HEK293 (cell line): ENCODE data around the gene METTL1.

ENCODE experiments used
- CTCF ChIP-seq: fragments of 450-650 bp; formaldehyde crosslinking; IDR thresholded peaks from 2 replicates; pipeline ENCODE4 v1.5.1; 2016; ENCODE audit warnings: missing biosample characterization, missing genetic modification characterization
- RBAK ChIP-seq: fragments of 450-650 bp; formaldehyde crosslinking; IDR thresholded peaks from 2 replicates; pipeline ENCODE4 v1.5.1; 2016; ENCODE audit warnings: missing biosample characterization, missing genetic modification characterization
- TRIM28 ChIP-seq: IDR thresholded peaks from 2 replicates; pipeline ENCODE4 v1.6.1; 2011; ENCODE audit warnings: low read length, control low read depth, borderline replicate concordance
- YY1 ChIP-seq: fragments of 450-650 bp; formaldehyde crosslinking; IDR thresholded peaks from 2 replicates; pipeline ENCODE4 v1.5.1; 2018; ENCODE audit warnings: missing biosample characterization, missing genetic modification characterization
- ZBTB6 ChIP-seq: fragments of 450-650 bp; formaldehyde crosslinking; IDR thresholded peaks from 2 replicates; pipeline ENCODE4 v1.5.1; 2017; ENCODE audit warnings: missing biosample characterization, missing genetic modification characterization
- ZNF10 ChIP-seq: fragments of 450-650 bp; formaldehyde crosslinking; IDR thresholded peaks from 2 replicates; pipeline ENCODE4 v1.5.1; 2017; ENCODE audit warnings: missing biosample characterization, missing genetic modification characterization
- ZNF274 ChIP-seq, 2 experiments: fragments of 200-500 bp in 1 of 2; fragments of 450-650 bp in 1 of 2; sonication (Bioruptor generic) in 1 of 2; formaldehyde crosslinking in 1 of 2; IDR thresholded peaks; 2 replicates each; pipeline versions ENCODE4 v1.5.1 to v1.6.1; 2014 to 2016; ENCODE audit warnings: borderline replicate concordance in 1 of 2, inconsistent platforms in 1 of 2, low read length in 1 of 2, missing biosample characterization in 1 of 2, missing genetic modification characterization in 1 of 2
- ZNF488 ChIP-seq: fragments of 450-650 bp; formaldehyde crosslinking; IDR thresholded peaks from 2 replicates; pipeline ENCODE4 v1.5.1; 2016; ENCODE audit warnings: missing biosample characterization, missing genetic modification characterization
- ZNF580 ChIP-seq: fragments of 450-650 bp; formaldehyde crosslinking; IDR thresholded peaks from 2 replicates; pipeline ENCODE4 v1.5.1; 2016; ENCODE audit warnings: missing biosample characterization, missing genetic modification characterization
- ZNF596 ChIP-seq: fragments of 450-650 bp; IDR thresholded peaks from 2 replicates; pipeline ENCODE4 v1.5.0; 2018; ENCODE audit warnings: missing biosample characterization, mild to moderate bottlenecking, missing genetic modification characterization, moderate library complexity
- ZNF792 ChIP-seq: fragments of 450-650 bp; formaldehyde crosslinking; IDR thresholded peaks from 2 replicates; pipeline ENCODE4 v1.5.1; 2016; ENCODE audit warnings: missing biosample characterization, missing genetic modification characterization
- ZNF830 ChIP-seq: fragments of 450-650 bp; IDR thresholded peaks from 2 replicates; pipeline ENCODE4 v1.5.0; 2018; ENCODE audit warnings: missing biosample characterization, missing genetic modification characterization, low read depth, mild to moderate bottlenecking, moderate library complexity
- ZSCAN4 ChIP-seq: fragments of 450-650 bp; formaldehyde crosslinking; IDR thresholded peaks from 2 replicates; pipeline ENCODE4 v1.5.1; 2017; ENCODE audit warnings: missing biosample characterization, missing genetic modification characterization
- TF ChIP-seq, protein P1 (sequence below): fragments of 450-650 bp; formaldehyde crosslinking; IDR thresholded peaks from 2 replicates; pipeline ENCODE4 v1.5.1; 2016; ENCODE audit warnings: missing biosample characterization, missing genetic modification characterization, borderline replicate concordance

GRCh38 chr12:57808351-57808750 is 36.4 kb upstream of the METTL1 start:
- TF ChIP-seq ZNF596 (tag by site-specific recombination) (no peak), CTCF (tag by site-specific recombination) (no peak), ZNF488 (no peak), ZBTB6 (tag by site-specific recombination) (no peak), ZNF830 (no peak), ZNF580 (tag by site-specific recombination) (no peak), ZNF10 (tag by site-specific recombination) (no peak), RBAK (tag by site-specific recombination) (no peak), ZNF274 (IDR thresholded peaks at IDR 0.05; ENCODE audit: low read length) (no peak), ZNF274 (tag by site-specific recombination; IDR thresholded peaks at IDR 0.05; ENCODE audit: borderline replicate concordance) (no peak), YY1 (no peak), TRIM28 (no peak), ZSCAN4 (no peak), ZNF792 (tag by site-specific recombination) (no peak)
- TF ChIP-seq, protein P1, sequence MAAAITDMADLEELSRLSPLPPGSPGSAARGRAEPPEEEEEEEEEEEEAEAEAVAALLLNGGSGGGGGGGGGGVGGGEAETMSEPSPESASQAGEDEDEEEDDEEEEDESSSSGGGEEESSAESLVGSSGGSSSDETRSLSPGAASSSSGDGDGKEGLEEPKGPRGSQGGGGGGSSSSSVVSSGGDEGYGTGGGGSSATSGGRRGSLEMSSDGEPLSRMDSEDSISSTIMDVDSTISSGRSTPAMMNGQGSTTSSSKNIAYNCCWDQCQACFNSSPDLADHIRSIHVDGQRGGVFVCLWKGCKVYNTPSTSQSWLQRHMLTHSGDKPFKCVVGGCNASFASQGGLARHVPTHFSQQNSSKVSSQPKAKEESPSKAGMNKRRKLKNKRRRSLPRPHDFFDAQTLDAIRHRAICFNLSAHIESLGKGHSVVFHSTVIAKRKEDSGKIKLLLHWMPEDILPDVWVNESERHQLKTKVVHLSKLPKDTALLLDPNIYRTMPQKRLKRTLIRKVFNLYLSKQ = no peak
